ENCODE results near the gene IL22RA1.
A peak's percentile ranks its signal among the peaks of the same experiment; 100 is the strongest.

The IL22RA1 gene

GRCh38 chr1:24117132-24117531 is 25.8 kb downstream of the IL22RA1 start:
- no peak overlapping the region for H3K27ac ChIP-seq
- TF ChIP-seq ZFX (IDR thresholded peaks at IDR 0.05; ENCODE audit: borderline replicate concordance) (no peak), CTCF (IDR thresholded peaks at IDR 0.05) (no peak)

- H3K27ac ChIP-seq: no peak overlapping the region
- TF ChIP-seq CTCF (IDR thresholded peaks at IDR 0.05) (no peak), ZFX (IDR thresholded peaks at IDR 0.05; ENCODE audit: borderline replicate concordance) (no peak)
Observed at GRCh38 chr1:24114753-24115152, 28.2 kb downstream of the IL22RA1 start.

GRCh38 chr1:24113641-24114033 is 29.3 kb downstream of the IL22RA1 start:
- TF ChIP-seq ZFX (IDR thresholded peaks at IDR 0.05; ENCODE audit: borderline replicate concordance) (no peak), CTCF (IDR thresholded peaks at IDR 0.05) (no peak)
- no peak overlapping the region for H3K27ac ChIP-seq

- no peak within 1 kb of the TSS for H3K27ac ChIP-seq
Observed at GRCh38 chr1:24111996-24112779, 30.8 kb downstream of the IL22RA1 start, which contains the start of gene MYOM3. TSS of gene MYOM3 (minus strand) at chr1:24112135. CDS start at chr1:24108636, 3,499 bp downstream.

GRCh38 chr1:24111262-24111995 is 31.5 kb downstream of the IL22RA1 start:
- TF ChIP-seq CTCF (IDR thresholded peaks at IDR 0.05) (no peak), ZFX (IDR thresholded peaks at IDR 0.05; ENCODE audit: borderline replicate concordance) (no peak)
- no peak overlapping the region for H3K27ac ChIP-seq

More at GRCh38 chr1:24111996-24112779, 30.8 kb downstream of the IL22RA1 start, which contains the start of gene MYOM3:
- TF ChIP-seq ZFX (IDR thresholded peaks at IDR 0.05; ENCODE audit: borderline replicate concordance) (no peak), CTCF (IDR thresholded peaks at IDR 0.05) (peak; percentile 78)

- no peak for TF ChIP-seq CTCF (IDR thresholded peaks at IDR 0.05)
- no peak for TF ChIP-seq ZFX (IDR thresholded peaks at IDR 0.05; ENCODE audit: borderline replicate concordance)
- no peak overlapping the region for H3K27ac ChIP-seq
Observed at GRCh38 chr1:24110642-24111261, 32.2 kb downstream of the IL22RA1 start.

Data from 22Rv1 (cell line).